CD4-positive, CD25-positive, alpha-beta regulatory T cell (primary cell): ENCODE results near the gene GALNT7. TPM values are rescaled to one million over a fixed set of nuclear protein-coding genes. Genes with fewer than 3 reads are reported as not detected.

Experiments used
- ATAC-seq, 2 donors: fragments of 150-1000 bp; cut with Tn5 transposase; one replicate each; pipeline ENCODE4 v1.10.0; 2021; ENCODE audit warnings: low read depth in 2 of 2, moderate number of reproducible peaks in 2 of 2, moderate library complexity in 1 of 2
- DNase-seq, 3 donors: peaks; one replicate each; pipeline versions ENCODE4 v3.0.0 to v3.0.0-alpha.2; 2012 to 2022; ENCODE audit warnings: mixed read lengths in 1 of 3
- H3K27ac ChIP-seq: one replicate; pipeline ENCODE4 v1.7.0; 2013; ENCODE audit warnings: mild to moderate bottlenecking, low read length; ENCODE audit not compliant: insufficient read depth, poor library complexity, severe bottlenecking
- H3K27me3 ChIP-seq: one replicate; pipeline ENCODE4 v1.7.0; 2013; ENCODE audit warnings: low read length; ENCODE audit not compliant: control insufficient read depth, insufficient read depth
- H3K36me3 ChIP-seq: one replicate; pipeline ENCODE4 v1.7.0; 2013; ENCODE audit warnings: mild to moderate bottlenecking, low read length, moderate library complexity; ENCODE audit not compliant: control insufficient read depth, insufficient read depth
- H3K4me1 ChIP-seq: 2 replicates; pipeline ENCODE4 v1.7.0; 2013; ENCODE audit warnings: mild to moderate bottlenecking, low read length; ENCODE audit not compliant: insufficient read depth, control insufficient read depth, poor library complexity, severe bottlenecking
- H3K4me3 ChIP-seq: one replicate; pipeline ENCODE4 v1.7.0; 2013; ENCODE audit warnings: low read depth, mild to moderate bottlenecking, low read length, moderate library complexity
- H3K9me3 ChIP-seq, 2 experiments: 1 replicate in 1 of 2; 2 replicates in 1 of 2; pipeline ENCODE4 v1.7.0; 2013; ENCODE audit warnings: low read length in 2 of 2, mild to moderate bottlenecking in 1 of 2, moderate library complexity in 1 of 2; ENCODE audit not compliant: control insufficient read depth in 2 of 2
- H3K27ac Mint-ChIP-seq, 3 donors: one replicate each; pipeline ENCODE4 v1.8.0; 2020 to 2022; ENCODE audit warnings: mild to moderate bottlenecking in 3 of 3, mixed read lengths in 3 of 3, moderate library complexity in 2 of 3
- H3K27me3 Mint-ChIP-seq: one replicate; pipeline ENCODE4 v1.8.0; 2022; ENCODE audit warnings: mild to moderate bottlenecking, mixed read lengths
- H3K36me3 Mint-ChIP-seq: one replicate; pipeline ENCODE4 v1.8.0; 2020; ENCODE audit warnings: mixed read lengths
- H3K4me1 Mint-ChIP-seq, 4 donors: one replicate each; pipeline ENCODE4 v1.8.0; 2020 to 2022; ENCODE audit warnings: mixed read lengths in 4 of 4, mild to moderate bottlenecking in 1 of 4
- H3K4me3 Mint-ChIP-seq, 4 donors: one replicate each; pipeline ENCODE4 v1.8.0; 2020 to 2022; ENCODE audit warnings: mild to moderate bottlenecking in 4 of 4, mixed read lengths in 4 of 4, moderate library complexity in 3 of 4
- H3K9me3 Mint-ChIP-seq, 7 donors: one replicate each; pipeline ENCODE4 v1.8.0; 2020 to 2022; ENCODE audit warnings: mixed read lengths in 7 of 7, mild to moderate bottlenecking in 3 of 7, moderate library complexity in 2 of 7
- polyA plus RNA-seq, 4 donors: library from polyadenylated mRNA; unstranded; fragments of 300-500 nt; fragmentation: Illumina TruSeq; gene quantifications; one replicate each; pipeline ENCODE4 v1.2.3, GENCODE V29; 2021
- total RNA-seq: library from RNA; stranded (reverse); gene quantifications from one replicate; pipeline ENCODE4 v1.2.3, GENCODE V29; 2022

The GALNT7 gene
- total and polyA plus RNA-seq, 5 donors from 2014 or later: 13.0 to 19.5 (median 14.9) TPM

DNA sequence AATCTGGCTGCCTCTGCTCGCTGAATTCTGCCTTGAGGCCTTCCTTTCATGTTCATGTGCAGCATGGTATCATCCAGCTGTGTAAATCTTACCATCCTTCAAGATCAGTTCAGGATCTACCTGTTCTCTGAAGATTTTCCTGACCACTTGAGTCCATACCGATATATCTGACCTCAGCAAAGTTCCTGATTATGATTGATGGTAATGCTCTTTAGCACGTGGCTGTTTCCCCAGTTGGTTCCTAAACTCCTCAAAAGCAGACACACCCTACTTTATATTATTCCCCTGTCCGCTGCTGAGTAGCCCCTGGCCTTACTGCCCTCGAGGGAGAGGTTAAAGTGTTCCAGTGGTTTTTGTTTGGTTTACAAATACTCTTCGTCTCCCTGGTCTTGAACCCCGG lies 20.0 kb downstream of the GALNT7 start:
- no peak overlapping the region for H3K4me3 Mint-ChIP-seq
- no peak for DNase-seq
- no peaks in the 10 kb centered on the region for H3K27me3 ChIP-seq
- no peaks in the 10 kb centered on the region for H3K36me3 ChIP-seq
- peaks cover 6% of the 10 kb centered on the region for H3K36me3 Mint-ChIP-seq
- no peak overlapping the region for H3K4me3 ChIP-seq
- no peaks in the 10 kb centered on the region for H3K27me3 Mint-ChIP-seq
- no peak for ATAC-seq
- H3K4me1 ChIP-seq: peaks cover 12% of the 10 kb centered on the region
- H3K9me3 Mint-ChIP-seq: no peaks in the 10 kb centered on the region
- no peak overlapping the region for H3K27ac ChIP-seq
- no peaks in the 10 kb centered on the region for H3K9me3 ChIP-seq
- peaks cover 24 to 51% (median 42%) of the 10 kb centered on the region in 4 donors for H3K4me1 Mint-ChIP-seq
- H3K27ac Mint-ChIP-seq: no peak overlapping the region

- no peak overlapping the region for H3K4me3 Mint-ChIP-seq
- no peak overlapping the region for H3K4me3 ChIP-seq
- H3K27ac ChIP-seq: no peak overlapping the region
- H3K9me3 Mint-ChIP-seq: no peaks in the 10 kb centered on the region
- no peak overlapping the region for H3K27ac Mint-ChIP-seq
- H3K9me3 ChIP-seq: no peaks in the 10 kb centered on the region
- H3K27me3 Mint-ChIP-seq: no peaks in the 10 kb centered on the region
- H3K36me3 Mint-ChIP-seq: peaks cover 6% of the 10 kb centered on the region
- H3K27me3 ChIP-seq: no peaks in the 10 kb centered on the region
- peaks cover 24 to 51% (median 42%) of the 10 kb centered on the region in 4 donors for H3K4me1 Mint-ChIP-seq
- DNase-seq (no peak), ATAC-seq (no peak)
- peaks cover 12% of the 10 kb centered on the region for H3K4me1 ChIP-seq
- no peaks in the 10 kb centered on the region for H3K36me3 ChIP-seq
Measured at GRCh38 chr4:173189117-173189693, 20.6 kb downstream of the GALNT7 start.

DNA sequence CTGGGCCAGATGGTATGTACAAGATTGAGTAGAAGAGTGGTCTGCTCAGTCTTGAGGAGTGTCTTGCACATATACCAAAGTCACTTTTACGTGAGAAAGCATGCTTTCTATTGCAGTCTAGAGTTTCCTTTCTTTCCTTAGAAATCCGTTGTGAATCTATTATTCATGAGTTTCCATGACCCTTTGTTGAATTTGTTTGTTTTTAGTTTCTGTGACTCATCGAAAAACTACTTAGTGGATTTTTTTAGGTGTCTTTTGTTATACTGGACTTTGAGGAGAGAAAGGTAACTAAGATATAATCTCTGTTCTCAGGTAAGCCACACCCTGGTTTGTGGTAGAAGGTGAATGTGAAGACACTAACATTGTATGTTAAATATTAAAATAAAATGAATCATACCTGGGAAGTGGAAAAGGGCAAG lies 23.0 kb downstream of the GALNT7 start:
- H3K27me3 ChIP-seq: no peaks in the 10 kb centered on the region
- H3K36me3 ChIP-seq: no peaks in the 10 kb centered on the region
- Mint-ChIP-seq H3K9me3 (no peaks in the 10 kb centered on the region), H3K4me1 (peaks cover 25 to 41% (median 36%) of the 10 kb centered on the region in 4 donors), H3K27ac (peak overlapping the region in 1 of 3 donors; percentile 7), H3K27me3 (no peaks in the 10 kb centered on the region), H3K36me3 (peaks cover 6% of the 10 kb centered on the region), H3K4me3 (no peak overlapping the region)
- no peak overlapping the region for H3K27ac ChIP-seq
- peak overlapping the region; percentile 2 for H3K4me3 ChIP-seq
- peaks cover 12% of the 10 kb centered on the region for H3K4me1 ChIP-seq
- DNase-seq (no peak), ATAC-seq (no peak)
- H3K9me3 ChIP-seq: no peaks in the 10 kb centered on the region

DNA sequence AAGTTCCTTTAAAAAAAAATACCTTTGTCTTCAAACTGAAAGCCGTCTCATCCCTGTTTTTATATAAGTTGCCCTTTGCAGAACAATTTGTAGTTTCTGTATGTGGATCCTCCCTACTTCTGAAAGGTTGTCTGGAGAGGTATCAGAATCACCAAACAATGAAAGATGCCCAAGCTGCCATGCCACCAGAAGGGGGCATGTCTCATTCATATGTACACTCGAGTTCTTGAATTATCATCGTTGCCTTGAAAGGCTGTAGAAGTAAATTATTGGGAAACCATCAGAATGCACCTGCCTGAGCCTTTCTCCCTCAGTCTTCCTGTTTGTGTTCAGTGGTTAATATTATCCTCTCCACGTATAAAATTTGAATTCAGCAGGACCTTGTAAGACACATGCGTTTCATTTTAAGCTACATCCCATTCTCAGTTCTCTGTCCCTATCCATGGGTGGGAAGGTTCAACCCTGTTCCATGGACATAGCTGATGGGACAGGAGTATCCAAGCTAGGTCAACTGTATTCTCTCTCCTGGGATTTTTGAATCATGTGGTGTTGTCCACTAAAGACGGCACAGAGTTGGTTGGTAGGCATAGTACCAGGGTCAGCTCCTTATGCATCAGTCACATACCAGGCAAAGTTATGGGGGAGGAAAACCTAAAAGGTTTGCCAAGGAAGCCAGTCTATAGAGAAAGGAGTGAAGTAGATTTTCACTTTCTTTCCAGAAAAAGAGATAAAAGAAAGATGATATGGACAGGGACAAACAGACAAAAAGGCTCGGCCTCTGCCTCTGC lies 24.0 kb downstream of the GALNT7 start:
- Histone ChIP-seq H3K4me3 (no peak overlapping the region), H3K36me3 (no peaks in the 10 kb centered on the region), H3K27me3 (no peaks in the 10 kb centered on the region), H3K4me1 (peaks cover 12% of the 10 kb centered on the region), H3K27ac (no peak overlapping the region), H3K9me3 (no peaks in the 10 kb centered on the region)
- Mint-ChIP-seq H3K9me3 (no peaks in the 10 kb centered on the region), H3K36me3 (peaks cover 6% of the 10 kb centered on the region), H3K27me3 (no peaks in the 10 kb centered on the region), H3K27ac (peak overlapping the region; percentile 31 to 51 (median 40)), H3K4me1 (peaks cover 29 to 45% (median 38%) of the 10 kb centered on the region in 4 donors), H3K4me3 (peak overlapping the region in 2 of 4 donors; percentile 19 to 21)
- DNase-seq (peak in 1 of 3 donors; percentile 23), ATAC-seq (no peak)

DNA sequence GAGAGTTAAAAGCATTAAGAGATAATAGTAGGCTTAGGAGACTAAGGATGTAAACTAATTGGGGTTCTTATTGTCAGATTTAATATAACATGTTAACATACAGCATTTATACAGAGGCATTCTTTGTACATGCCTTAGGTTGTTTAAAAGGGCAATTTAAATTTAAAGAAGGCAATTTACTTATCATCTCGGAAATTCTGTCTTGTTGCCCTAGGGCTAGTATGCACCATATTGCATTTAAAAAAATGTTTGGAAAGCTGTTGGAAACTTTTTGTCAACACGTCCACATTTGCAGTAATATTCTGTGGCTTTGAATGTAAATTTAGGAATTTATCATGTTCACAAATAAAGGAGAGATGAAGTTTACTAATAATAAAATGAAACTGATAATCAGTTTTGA lies 25.5 kb downstream of the GALNT7 start:
- H3K36me3 Mint-ChIP-seq: peaks cover under 1% of the 10 kb centered on the region
- no peaks in the 10 kb centered on the region for H3K27me3 ChIP-seq
- H3K9me3 ChIP-seq: no peaks in the 10 kb centered on the region
- H3K9me3 Mint-ChIP-seq: no peaks in the 10 kb centered on the region
- peaks cover 12% of the 10 kb centered on the region for H3K4me1 ChIP-seq
- H3K27ac ChIP-seq: no peak overlapping the region
- DNase-seq (no peak), ATAC-seq (no peak)
- H3K4me1 Mint-ChIP-seq: peaks cover 18 to 42% (median 38%) of the 10 kb centered on the region in 4 donors
- no peak overlapping the region for H3K27ac Mint-ChIP-seq
- no peak overlapping the region for H3K4me3 Mint-ChIP-seq
- no peaks in the 10 kb centered on the region for H3K36me3 ChIP-seq
- H3K4me3 ChIP-seq: no peak overlapping the region
- no peaks in the 10 kb centered on the region for H3K27me3 Mint-ChIP-seq

GRCh38 chr4:173195109-173195508 lies 26.5 kb downstream of the GALNT7 start:
- ATAC-seq (no peak), DNase-seq (no peak)
- Histone ChIP-seq H3K27ac (no peak overlapping the region), H3K27me3 (no peaks in the 10 kb centered on the region), H3K4me3 (no peak overlapping the region), H3K36me3 (no peaks in the 10 kb centered on the region), H3K9me3 (no peaks in the 10 kb centered on the region), H3K4me1 (peaks cover 12% of the 10 kb centered on the region)
- no peak overlapping the region for H3K27ac Mint-ChIP-seq
- no peaks in the 10 kb centered on the region for H3K27me3 Mint-ChIP-seq
- no peak overlapping the region for H3K4me3 Mint-ChIP-seq
- H3K4me1 Mint-ChIP-seq: peaks cover 17 to 39% (median 37%) of the 10 kb centered on the region in 4 donors
- H3K9me3 Mint-ChIP-seq: no peaks in the 10 kb centered on the region
- no peaks in the 10 kb centered on the region for H3K36me3 Mint-ChIP-seq

GRCh38 chr4:173199553-173199952 lies 30.9 kb downstream of the GALNT7 start:
- no peaks in the 10 kb centered on the region for H3K27me3 Mint-ChIP-seq
- H3K36me3 ChIP-seq: no peaks in the 10 kb centered on the region
- H3K27ac Mint-ChIP-seq: no peak overlapping the region

More at GRCh38 chr4:173199553-173199952, 30.9 kb downstream of the GALNT7 start:
- H3K4me1 ChIP-seq: no peaks in the 10 kb centered on the region
- Mint-ChIP-seq H3K36me3 (peaks cover 16% of the 10 kb centered on the region), H3K9me3 (peaks cover 0 to 12% (median 4%) of the 10 kb centered on the region in 7 donors), H3K4me3 (no peak overlapping the region), H3K4me1 (peaks cover 14 to 23% (median 18%) of the 10 kb centered on the region in 4 donors)
- H3K27ac ChIP-seq: no peak overlapping the region
- no peaks in the 10 kb centered on the region for H3K27me3 ChIP-seq
- no peak overlapping the region for H3K4me3 ChIP-seq
- H3K9me3 ChIP-seq: no peaks in the 10 kb centered on the region
- ATAC-seq (no peak), DNase-seq (no peak)
